Measurements from ENCODE around the gene SLIT3. TPM values are rescaled to one million over a fixed set of nuclear protein-coding genes. Genes with fewer than 3 reads are reported as not detected.

The SLIT3 gene
- total and polyA plus RNA-seq, 2 experiments from 2014 or later = 0.59 to 0.71 TPM

DNA sequence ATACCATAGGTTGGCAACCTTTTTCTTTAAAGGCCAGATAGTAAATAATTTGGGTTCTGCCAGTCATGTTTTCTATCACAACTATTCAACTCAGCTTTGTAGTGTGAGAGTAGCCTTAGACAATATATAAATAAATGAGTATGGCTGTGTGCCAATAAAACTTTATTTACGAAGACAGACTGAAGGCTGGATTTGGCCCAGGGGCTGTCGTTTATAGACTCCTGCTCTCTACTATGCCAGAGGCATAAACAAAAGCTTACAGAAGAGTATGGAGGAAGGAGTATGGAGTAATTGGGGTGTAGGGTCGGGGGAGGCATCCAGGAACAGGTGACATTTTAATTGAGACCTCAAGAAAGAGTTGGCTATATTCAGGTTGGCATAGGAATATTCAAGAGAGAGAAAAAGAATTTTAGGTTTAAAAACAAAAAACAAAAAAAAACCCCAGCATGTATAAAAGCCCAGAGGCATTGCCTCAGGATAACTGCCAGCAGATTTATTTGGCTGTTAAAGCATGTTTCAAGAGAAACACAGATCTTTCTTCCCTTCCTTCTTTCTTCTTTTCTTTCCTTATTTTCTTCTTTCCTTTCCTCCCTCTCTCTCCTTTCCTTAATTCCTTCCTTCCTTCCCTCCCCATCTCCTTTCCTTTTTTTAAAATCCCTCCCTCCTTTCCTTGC lies 39.9 kb downstream of the SLIT3 start (continued):
- TF ChIP-seq, protein P1, sequence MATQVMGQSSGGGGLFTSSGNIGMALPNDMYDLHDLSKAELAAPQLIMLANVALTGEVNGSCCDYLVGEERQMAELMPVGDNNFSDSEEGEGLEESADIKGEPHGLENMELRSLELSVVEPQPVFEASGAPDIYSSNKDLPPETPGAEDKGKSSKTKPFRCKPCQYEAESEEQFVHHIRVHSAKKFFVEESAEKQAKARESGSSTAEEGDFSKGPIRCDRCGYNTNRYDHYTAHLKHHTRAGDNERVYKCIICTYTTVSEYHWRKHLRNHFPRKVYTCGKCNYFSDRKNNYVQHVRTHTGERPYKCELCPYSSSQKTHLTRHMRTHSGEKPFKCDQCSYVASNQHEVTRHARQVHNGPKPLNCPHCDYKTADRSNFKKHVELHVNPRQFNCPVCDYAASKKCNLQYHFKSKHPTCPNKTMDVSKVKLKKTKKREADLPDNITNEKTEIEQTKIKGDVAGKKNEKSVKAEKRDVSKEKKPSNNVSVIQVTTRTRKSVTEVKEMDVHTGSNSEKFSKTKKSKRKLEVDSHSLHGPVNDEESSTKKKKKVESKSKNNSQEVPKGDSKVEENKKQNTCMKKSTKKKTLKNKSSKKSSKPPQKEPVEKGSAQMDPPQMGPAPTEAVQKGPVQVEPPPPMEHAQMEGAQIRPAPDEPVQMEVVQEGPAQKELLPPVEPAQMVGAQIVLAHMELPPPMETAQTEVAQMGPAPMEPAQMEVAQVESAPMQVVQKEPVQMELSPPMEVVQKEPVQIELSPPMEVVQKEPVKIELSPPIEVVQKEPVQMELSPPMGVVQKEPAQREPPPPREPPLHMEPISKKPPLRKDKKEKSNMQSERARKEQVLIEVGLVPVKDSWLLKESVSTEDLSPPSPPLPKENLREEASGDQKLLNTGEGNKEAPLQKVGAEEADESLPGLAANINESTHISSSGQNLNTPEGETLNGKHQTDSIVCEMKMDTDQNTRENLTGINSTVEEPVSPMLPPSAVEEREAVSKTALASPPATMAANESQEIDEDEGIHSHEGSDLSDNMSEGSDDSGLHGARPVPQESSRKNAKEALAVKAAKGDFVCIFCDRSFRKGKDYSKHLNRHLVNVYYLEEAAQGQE (IDR thresholded peaks at IDR 0.05; ENCODE audit: unreplicated experiment) = no peak

GRCh38 chr5:169258372-169259000 lies 42.5 kb downstream of the SLIT3 start:
- 0 out of 2 replicates have a peak, but pooled peaks cover 6% of the 10 kb centered on the region for H3K9me2 ChIP-seq (ENCODE audit: insufficient read depth)
- no peak overlapping the region for H3K4me3 Mint-ChIP-seq
- H3K36me3 ChIP-seq (ENCODE audit: insufficient read depth) = no peaks in the 10 kb centered on the region
- no peak overlapping the region for H3K4me3 ChIP-seq
- H3K27me3 ChIP-seq (ENCODE audit: insufficient read depth) = no peaks in the 10 kb centered on the region
- no peaks in the 10 kb centered on the region for H3K9me3 Mint-ChIP-seq
- H4K20me1 ChIP-seq (replicated peaks; ENCODE audit: insufficient read depth) = no peaks in the 10 kb centered on the region
- no peak for ATAC-seq
- H3K27ac Mint-ChIP-seq = no peak overlapping the region
- H3F3A ChIP-seq (replicated peaks; ENCODE audit: low read depth) = no peaks in the 10 kb centered on the region
- H3K4me1 ChIP-seq (ENCODE audit: insufficient read depth) = no peaks in the 10 kb centered on the region
- no peaks in the 10 kb centered on the region for H3K4me1 Mint-ChIP-seq
- H2AFZ ChIP-seq = no peak overlapping the region
- H3K79me2 ChIP-seq (replicated peaks; ENCODE audit: insufficient read depth) = no peaks in the 10 kb centered on the region
- TF ChIP-seq NANOG (IDR thresholded peaks at IDR 0.05; ENCODE audit: borderline replicate concordance) = no peak
- TF ChIP-seq ETS1 (IDR thresholded peaks at IDR 0.05) = no peak
- no peak for TF ChIP-seq EZH2phosphoT487 (IDR thresholded peaks at IDR 0.05; ENCODE audit: unreplicated experiment)
- no peak for TF ChIP-seq STAT1 (IDR thresholded peaks at IDR 0.05; ENCODE audit: unreplicated experiment)
- no peak for TF ChIP-seq ZNF331 (CRISPR knock-in tag; IDR thresholded peaks at IDR 0.05; ENCODE audit: low read depth)
- no peak for DNase-seq (ENCODE audit: low spot score)
- H3K27ac ChIP-seq (ENCODE audit: low read depth) = no peak overlapping the region
- no peaks in the 10 kb centered on the region for H3K27me3 Mint-ChIP-seq (ENCODE audit: insufficient read depth, low read depth, poor library complexity)
- H3K36me3 Mint-ChIP-seq (ENCODE audit: low read depth) = no peaks in the 10 kb centered on the region
- H3K4me2 ChIP-seq = no peak overlapping the region

GRCh38 chr5:169256191-169256590 lies 44.7 kb downstream of the SLIT3 start:
- Histone ChIP-seq H3K9me2 (ENCODE audit: insufficient read depth) (0 out of 2 replicates have a peak, but pooled peaks cover 6% of the 10 kb centered on the region), H3K27ac (ENCODE audit: low read depth) (no peak overlapping the region), H4K20me1 (replicated peaks; ENCODE audit: insufficient read depth) (no peaks in the 10 kb centered on the region), H3K4me3 (no peak overlapping the region), H2AFZ (no peak overlapping the region), H3F3A (replicated peaks; ENCODE audit: low read depth) (no peaks in the 10 kb centered on the region), H3K27me3 (ENCODE audit: insufficient read depth) (no peaks in the 10 kb centered on the region), H3K36me3 (ENCODE audit: insufficient read depth) (no peaks in the 10 kb centered on the region), H3K4me2 (no peak overlapping the region), H3K4me1 (ENCODE audit: insufficient read depth) (no peaks in the 10 kb centered on the region), H3K79me2 (replicated peaks; ENCODE audit: insufficient read depth) (no peaks in the 10 kb centered on the region)
- Mint-ChIP-seq H3K9me3 (no peaks in the 10 kb centered on the region), H3K4me3 (no peak overlapping the region), H3K27ac (no peak overlapping the region), H3K4me1 (no peaks in the 10 kb centered on the region), H3K36me3 (ENCODE audit: low read depth) (no peaks in the 10 kb centered on the region), H3K27me3 (ENCODE audit: insufficient read depth, low read depth, poor library complexity) (no peaks in the 10 kb centered on the region)
- no peak for DNase-seq (ENCODE audit: low spot score)
- no peak for ATAC-seq
- TF ChIP-seq ZNF331 (CRISPR knock-in tag; IDR thresholded peaks at IDR 0.05; ENCODE audit: low read depth) (no peak), EZH2phosphoT487 (IDR thresholded peaks at IDR 0.05; ENCODE audit: unreplicated experiment) (no peak)

Data from GM23338 (cell line).